Ectodermal cell (in vitro differentiated cells): ENCODE data around the gene RPS6KC1.

Experiments used
- H3K27ac ChIP-seq: 2 replicates; pipeline ENCODE4 v1.7.0; 2013; ENCODE audit warnings: mild to moderate bottlenecking, low read depth, low read length; ENCODE audit not compliant: insufficient read depth, poor library complexity, severe bottlenecking
- H3K27me3 ChIP-seq: 2 replicates; pipeline ENCODE4 v1.7.0; 2013; ENCODE audit warnings: mild to moderate bottlenecking, low read length; ENCODE audit not compliant: insufficient read depth, control insufficient read depth, poor library complexity, severe bottlenecking
- H3K36me3 ChIP-seq: one replicate; pipeline ENCODE4 v1.7.0; 2013; ENCODE audit warnings: low read length; ENCODE audit not compliant: control insufficient read depth, insufficient read depth
- H3K4me1 ChIP-seq: one replicate; pipeline ENCODE4 v1.7.0; 2013; ENCODE audit warnings: low read length; ENCODE audit not compliant: control insufficient read depth, insufficient read depth
- H3K4me3 ChIP-seq: 2 replicates; pipeline ENCODE4 v1.7.0; 2013; ENCODE audit warnings: low read depth, low read length, control low read depth; ENCODE audit not compliant: insufficient read depth
- H3K9me3 ChIP-seq: 2 replicates; pipeline ENCODE4 v1.7.0; 2013; ENCODE audit warnings: mild to moderate bottlenecking, low read length, moderate library complexity; ENCODE audit not compliant: control insufficient read depth
- WGBS, 2 experiments: methylation state at CpG; one replicate each; pipeline ENCODE4 v1.1.7; 2013; ENCODE audit warnings: missing lambda C conversion rate in 2 of 2; 5-methylcytosine and 5-hydroxymethylcytosine counted together

RPS6KC1 gene

GRCh38 chr1:213054733-213055591, 3.9 kb downstream of the RPS6KC1 start:
- no peak overlapping the region for H3K27ac ChIP-seq
- H3K27me3 ChIP-seq, result no peaks in the 10 kb centered on the region
- H3K9me3 ChIP-seq, result no peaks in the 10 kb centered on the region
- H3K4me1 ChIP-seq, result no peaks in the 10 kb centered on the region
- H3K36me3 ChIP-seq, result no peaks in the 10 kb centered on the region
- H3K4me3 ChIP-seq, result no peak overlapping the region

GRCh38 chr1:213055767-213056166, 4.7 kb downstream of the RPS6KC1 start:
- H3K4me3 ChIP-seq, result no peak overlapping the region
- no peaks in the 10 kb centered on the region for H3K4me1 ChIP-seq
- WGBS, 2 experiments, result 94 to 96% methylated on average over 2 to 3 of the region's 3 CpGs
- no peak overlapping the region for H3K27ac ChIP-seq
- H3K27me3 ChIP-seq, result no peaks in the 10 kb centered on the region
- no peaks in the 10 kb centered on the region for H3K9me3 ChIP-seq
- no peaks in the 10 kb centered on the region for H3K36me3 ChIP-seq

GRCh38 chr1:213057264-213058059, 6.4 kb downstream of the RPS6KC1 start:
- H3K4me3 ChIP-seq, result no peak overlapping the region
- no peaks in the 10 kb centered on the region for H3K36me3 ChIP-seq
- H3K9me3 ChIP-seq, result no peaks in the 10 kb centered on the region
- H3K27me3 ChIP-seq, result no peaks in the 10 kb centered on the region
- 88 to 93% methylated on average over 3 to 5 of the region's 5 CpGs for WGBS, 2 experiments
- H3K27ac ChIP-seq, result no peak overlapping the region
- H3K4me1 ChIP-seq, result no peaks in the 10 kb centered on the region

GRCh38 chr1:213060836-213061235, 9.8 kb downstream of the RPS6KC1 start:
- 94 to 97% methylated on average over 2 of the region's 2 CpGs for WGBS, 2 experiments
- Histone ChIP-seq H3K27me3 (no peaks in the 10 kb centered on the region), H3K4me1 (no peaks in the 10 kb centered on the region), H3K4me3 (no peak overlapping the region), H3K36me3 (no peaks in the 10 kb centered on the region), H3K9me3 (no peaks in the 10 kb centered on the region), H3K27ac (no peak overlapping the region)

- H3K27ac ChIP-seq, result no peak overlapping the region
- 91 to 96% methylated on average over 1 of the region's 1 CpG for WGBS, 2 experiments
- H3K9me3 ChIP-seq, result no peaks in the 10 kb centered on the region
- H3K4me3 ChIP-seq, result no peak overlapping the region
- H3K27me3 ChIP-seq, result no peaks in the 10 kb centered on the region
- H3K36me3 ChIP-seq, result no peaks in the 10 kb centered on the region
- H3K4me1 ChIP-seq, result no peaks in the 10 kb centered on the region
These were observed 10.2 kb downstream of the RPS6KC1 start for GRCh38 chr1:213061263-213061662.

- no peaks in the 10 kb centered on the region for H3K9me3 ChIP-seq
- no peak overlapping the region for H3K4me3 ChIP-seq
- H3K4me1 ChIP-seq, result no peaks in the 10 kb centered on the region
- WGBS, 2 experiments, result 95 to 99% methylated on average over 3 to 5 of the region's 5 CpGs
- no peaks in the 10 kb centered on the region for H3K27me3 ChIP-seq
- no peak overlapping the region for H3K27ac ChIP-seq
- no peaks in the 10 kb centered on the region for H3K36me3 ChIP-seq
These were observed 14.8 kb downstream of the RPS6KC1 start for GRCh38 chr1:213065800-213066199.

GRCh38 chr1:213066363-213066762, 15.3 kb downstream of the RPS6KC1 start:
- Histone ChIP-seq H3K27me3 (no peaks in the 10 kb centered on the region), H3K4me3 (no peak overlapping the region), H3K4me1 (no peaks in the 10 kb centered on the region), H3K9me3 (no peaks in the 10 kb centered on the region), H3K36me3 (no peaks in the 10 kb centered on the region), H3K27ac (no peak overlapping the region)
- 43 to 54% methylated on average over 2 of the region's 2 CpGs for WGBS, 2 experiments

- H3K36me3 ChIP-seq, result no peaks in the 10 kb centered on the region
- WGBS, 2 experiments, result 83 to 100% methylated on average over 1 of the region's 1 CpG
- no peaks in the 10 kb centered on the region for H3K4me1 ChIP-seq
- no peak overlapping the region for H3K27ac ChIP-seq
- H3K27me3 ChIP-seq, result no peaks in the 10 kb centered on the region
- no peak overlapping the region for H3K4me3 ChIP-seq
- no peaks in the 10 kb centered on the region for H3K9me3 ChIP-seq
These were observed 16.3 kb downstream of the RPS6KC1 start for GRCh38 chr1:213067352-213067751.

- Histone ChIP-seq H3K9me3 (no peaks in the 10 kb centered on the region), H3K4me3 (no peak overlapping the region), H3K4me1 (no peaks in the 10 kb centered on the region), H3K27ac (no peak overlapping the region), H3K27me3 (no peaks in the 10 kb centered on the region), H3K36me3 (no peaks in the 10 kb centered on the region)
- WGBS, 2 experiments, result 99 to 100% methylated on average over 2 of the region's 2 CpGs
These were observed 19.4 kb downstream of the RPS6KC1 start for GRCh38 chr1:213070406-213070805.

- H3K36me3 ChIP-seq, result no peaks in the 10 kb centered on the region
- no peaks in the 10 kb centered on the region for H3K4me1 ChIP-seq
- H3K4me3 ChIP-seq, result no peak overlapping the region
- H3K27ac ChIP-seq, result no peak overlapping the region
- no peaks in the 10 kb centered on the region for H3K9me3 ChIP-seq
- 95 to 96% methylated on average over 2 of the region's 2 CpGs for WGBS, 2 experiments
- no peaks in the 10 kb centered on the region for H3K27me3 ChIP-seq
These were observed 24.7 kb downstream of the RPS6KC1 start for GRCh38 chr1:213075725-213076124.
